GM12878 (cell line): ENCODE measurements around the gene ACAT2. TPM values are rescaled to one million over a fixed set of nuclear protein-coding genes. Genes with fewer than 3 reads are reported as not detected.
A peak's percentile ranks its signal among the peaks of the same experiment; 100 is the strongest.

Experiments used
- ATAC-seq: fragments of 200-7000 bp; cut with Tn5 transposase; 3 replicates; pipeline ENCODE4 v1.9.1; 2020; ENCODE audit warnings: mild to moderate bottlenecking, moderate library complexity
- BruUV-seq: library from RNA; stranded (reverse); fragments of 400-500 nt; replicated peaks from 2 replicates; lab custom pipeline; 2021; lab: Mats Ljungman, UMichigan
- CTCF ChIA-PET: fragments of 300-600 bp; sonication (Branson Sonifier 250); formaldehyde crosslinking; extraction: SDS; loops from one replicate; lab custom pipeline; 2021; ENCODE audit warnings: inconsistent platforms; lab: Yijun Ruan, JAX
- POLR2A ChIA-PET: fragments of 350-600 bp; formaldehyde crosslinking; extraction: SDS; loops from one replicate; lab custom pipeline; 2021; ENCODE audit warnings: inconsistent platforms; lab: Charles Lee
- RAD21 ChIA-PET: fragments of 300-600 bp; sonication (Branson Sonifier 250); formaldehyde crosslinking; loops from one replicate; lab custom pipeline; 2023; ENCODE audit warnings: antibody characterized with exemption; ENCODE audit not compliant: unreplicated experiment; lab: Charles Lee
- SMC1A ChIA-PET: fragments of 300-600 bp; sonication (Branson Sonifier 250); formaldehyde crosslinking; loops from one replicate; lab custom pipeline; 2023; ENCODE audit not compliant: unreplicated experiment, uncharacterized antibody; lab: Charles Lee
- DNase-seq: peaks from one replicate; pipeline ENCODE4 v3.0.0-alpha.2; 2011; ENCODE audit warnings: low read depth, low spot score
- FAIRE-seq: peaks from 3 replicates; lab custom pipeline; 2011; peaks lifted over from hg19 to GRCh38; lab: Jason Lieb, UNC
- H2AFZ ChIP-seq: 2 replicates; pipeline ENCODE4 v1.6.0; 2011; ENCODE audit warnings: low read depth, low read length, control low read depth; ENCODE audit not compliant: control insufficient read depth
- H3K27ac ChIP-seq: 2 replicates; pipeline ENCODE4 v1.5.1; 2011; ENCODE audit warnings: control low read depth; ENCODE audit not compliant: control insufficient read depth, insufficient read depth
- H3K27me3 ChIP-seq, 2 experiments: replicated peaks in 1 of 2; 2 replicates each; pipeline versions ENCODE4 v1.6.0 to v1.6.1; 2011; ENCODE audit warnings: low read length in 1 of 2; ENCODE audit not compliant: control insufficient read depth in 2 of 2, insufficient read depth in 2 of 2
- H3K36me3 ChIP-seq, 2 experiments: 2 replicates each; pipeline ENCODE4 v1.5.1; 2011; ENCODE audit warnings: low read length in 1 of 2; ENCODE audit not compliant: control insufficient read depth in 2 of 2, insufficient read depth in 2 of 2
- H3K4me1 ChIP-seq: 2 replicates; pipeline ENCODE4 v1.6.1; 2011; ENCODE audit warnings: mild to moderate bottlenecking, low read length, moderate library complexity, mixed read lengths; ENCODE audit not compliant: control insufficient read depth, insufficient read depth
- H3K4me2 ChIP-seq: 2 replicates; pipeline ENCODE4 v1.6.0; 2011; ENCODE audit warnings: control low read depth; ENCODE audit not compliant: control insufficient read depth, insufficient read depth
- H3K4me3 ChIP-seq: fragments of 200-600 bp; sonication (generic); 2 replicates; pipeline ENCODE4 v1.5.1; 2016
- H3K79me2 ChIP-seq: 2 replicates; pipeline ENCODE4 v1.6.0; 2011; ENCODE audit warnings: low read length; ENCODE audit not compliant: control insufficient read depth, insufficient read depth
- H3K9ac ChIP-seq: 2 replicates; pipeline ENCODE4 v1.8.0; 2011; ENCODE audit warnings: low read length, control low read depth, mixed read lengths; ENCODE audit not compliant: control insufficient read depth, insufficient read depth
- H3K9me3 ChIP-seq: replicated peaks from 3 replicates; pipeline ENCODE4 v1.5.1; 2011; ENCODE audit warnings: mild to moderate bottlenecking, low read length; ENCODE audit not compliant: control insufficient read depth, insufficient read depth
- H4K20me1 ChIP-seq: 2 replicates; pipeline ENCODE4 v1.6.0; 2011; ENCODE audit not compliant: control insufficient read depth, insufficient read depth
- MYB ChIP-seq: fragments of 150-350 bp; IDR thresholded peaks from 2 replicates; pipeline ENCODE4 v1.6.1; 2014; ENCODE audit warnings: mild to moderate bottlenecking, low read depth, low read length, borderline replicate concordance
- PML ChIP-seq: IDR thresholded peaks from 2 replicates; pipeline ENCODE4 v1.6.1; 2012; ENCODE audit warnings: low read length, inconsistent platforms
- WGBS: methylation state at CpG from one replicate; pipeline ENCODE4 v1.1.6; 2016; ENCODE audit warnings: low lambda C conversion rate; ENCODE audit not compliant: insufficient replicate concordance, insufficient coverage; ENCODE audit errors: missing lambda C conversion rate; 5-methylcytosine and 5-hydroxymethylcytosine counted together
- in situ Hi-C: fragments of 300-500 bp; cut with MboI; formaldehyde crosslinking; loops from 9 replicates; pipeline ENCODE4 v1.14.3; 2018; ENCODE audit warnings: mixed read lengths
- intact Hi-C: fragments of 100-400 bp; cut with micrococcal nuclease; formaldehyde crosslinking; loops from one replicate; pipeline ENCODE4 v1.14.2; 2022; ENCODE audit not compliant: unreplicated experiment
- polyA plus RNA-seq, 11 experiments: library from polyadenylated mRNA; depleted of rRNA in 4 of 11; unstranded in 6 of 11; stranded (reverse) in 5 of 11; fragments of >200 nt; fragmentation: Nextera tagmentation in 4 of 11; fragmentation: Illumina TruSeq in 1 of 11; extraction: Ambion mirVana in 4 of 11; extraction: Trizol in 1 of 11; gene quantifications; 1 replicate in 1 of 11; 2 replicates in 10 of 11; pipeline versions ENCODE4 v1.2.1 to v1.2.3, GENCODE V29; 2011 to 2016; ENCODE audit warnings: inconsistent platforms in 2 of 11, missing spikeins in 2 of 11, low read depth in 1 of 11
- total RNA-seq, 4 experiments: library from RNA; depleted of rRNA in 3 of 4; stranded (reverse); fragments of >200 nt in 3 of 4; fragmentation: Illumina TruSeq in 1 of 4; extraction: Trizol in 1 of 4; gene quantifications; 2 replicates each; pipeline versions ENCODE4 v1.2.1 to v1.2.3, GENCODE V29; 2013 to 2021
- TF ChIP-seq, protein P1 (sequence below): fragments of 450-650 bp; formaldehyde crosslinking; IDR thresholded peaks from 2 replicates; pipeline ENCODE4 v1.4.0; 2020; ENCODE audit warnings: mild to moderate bottlenecking, moderate library complexity
- TF ChIP-seq, protein P2 (sequence below): fragments of 450-650 bp; IDR thresholded peaks from 2 replicates; pipeline ENCODE4 v1.6.1; 2017; ENCODE audit warnings: low read depth, mild to moderate bottlenecking, moderate library complexity

ACAT2 gene
- total and polyA plus RNA-seq, 10 of the 15 experiments (the other 5 are each of a cell fraction or from before 2014, with no cell fraction given), result 87.9 to 257 (median 132) TPM

DNA sequence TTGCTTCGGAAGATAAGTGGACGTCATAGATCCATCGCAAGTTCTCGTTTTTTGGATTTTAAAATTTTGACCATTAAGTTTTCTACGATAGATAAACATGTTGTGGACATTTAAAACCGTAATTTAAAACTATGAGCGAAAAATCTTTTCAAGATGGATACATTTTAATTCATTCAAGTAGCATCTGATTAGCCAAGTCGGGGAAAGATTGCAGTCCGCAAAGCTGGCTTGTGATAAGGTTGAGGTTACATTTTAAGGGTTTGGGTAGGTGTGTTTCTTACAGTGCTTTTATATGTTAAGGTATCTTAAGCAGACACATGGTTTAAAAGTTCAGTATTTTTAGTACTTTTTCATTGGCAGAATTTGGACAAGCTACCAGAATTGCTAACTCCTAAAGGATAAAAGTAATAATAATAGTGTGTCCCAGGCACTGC is 33.3 kb upstream of the ACAT2 start:
- Histone ChIP-seq H3K79me2 (peaks cover 95% of the 10 kb centered on the region), H3K9me3 (no peaks in the 10 kb centered on the region), H3K27ac (peak overlapping the region; percentile 92), H3K4me2 (peak overlapping the region; percentile 32), H3K4me3 (peak overlapping the region; percentile 81), H3K9ac (peak overlapping the region; percentile 94), H3K27me3 (no peaks in the 10 kb centered on the region), H2AFZ (no peak overlapping the region), H3K36me3 (no peaks in the 10 kb centered on the region; a peak in 1 of 4 replicates), H3K4me1 (no peaks in the 10 kb centered on the region), H4K20me1 (no peaks in the 10 kb centered on the region)
- RAD21 ChIA-PET, result interaction anchor here (1.3 to 5.1 kb wide), 4 partner anchors 33 to 201 kb away, joined by 4 to 52 read pairs (median 8); partner anchors contain the start of genes ACAT2, MRPL18 and TCP1
- 1% methylated on average over 9 of the region's 9 CpGs for WGBS
- DNase-seq (no peak), FAIRE-seq (no peak), ATAC-seq (no peak)
- SMC1A ChIA-PET, result interaction anchor here (1.3 to 11.1 kb wide), 7 partner anchors 9 to 247 kb away, joined by 3 to 108 read pairs (median 12); partner anchors contain the start of genes ACAT2, MRPL18, SOD2 and TCP1
- intact Hi-C loops (loop anchor here (5.0 kb wide), 1 partner anchor 204 kb away; no protein-coding TSS in a partner anchor), in situ Hi-C loops (no loop called here)
- no TSS peak for BruUV-seq
- POLR2A ChIA-PET, result interaction anchor here (0.7 to 6.8 kb wide), 11 partner anchors 10 to 258 kb away, joined by 3 to 85 read pairs (median 4); partner anchors contain the start of genes ACAT2, MRPL18 and TCP1
- TF ChIP-seq PML (0 out of 2 replicates have a peak, but pooled peaks have one; percentile 21), MYB (no peak)
- TF ChIP-seq, protein P1, sequence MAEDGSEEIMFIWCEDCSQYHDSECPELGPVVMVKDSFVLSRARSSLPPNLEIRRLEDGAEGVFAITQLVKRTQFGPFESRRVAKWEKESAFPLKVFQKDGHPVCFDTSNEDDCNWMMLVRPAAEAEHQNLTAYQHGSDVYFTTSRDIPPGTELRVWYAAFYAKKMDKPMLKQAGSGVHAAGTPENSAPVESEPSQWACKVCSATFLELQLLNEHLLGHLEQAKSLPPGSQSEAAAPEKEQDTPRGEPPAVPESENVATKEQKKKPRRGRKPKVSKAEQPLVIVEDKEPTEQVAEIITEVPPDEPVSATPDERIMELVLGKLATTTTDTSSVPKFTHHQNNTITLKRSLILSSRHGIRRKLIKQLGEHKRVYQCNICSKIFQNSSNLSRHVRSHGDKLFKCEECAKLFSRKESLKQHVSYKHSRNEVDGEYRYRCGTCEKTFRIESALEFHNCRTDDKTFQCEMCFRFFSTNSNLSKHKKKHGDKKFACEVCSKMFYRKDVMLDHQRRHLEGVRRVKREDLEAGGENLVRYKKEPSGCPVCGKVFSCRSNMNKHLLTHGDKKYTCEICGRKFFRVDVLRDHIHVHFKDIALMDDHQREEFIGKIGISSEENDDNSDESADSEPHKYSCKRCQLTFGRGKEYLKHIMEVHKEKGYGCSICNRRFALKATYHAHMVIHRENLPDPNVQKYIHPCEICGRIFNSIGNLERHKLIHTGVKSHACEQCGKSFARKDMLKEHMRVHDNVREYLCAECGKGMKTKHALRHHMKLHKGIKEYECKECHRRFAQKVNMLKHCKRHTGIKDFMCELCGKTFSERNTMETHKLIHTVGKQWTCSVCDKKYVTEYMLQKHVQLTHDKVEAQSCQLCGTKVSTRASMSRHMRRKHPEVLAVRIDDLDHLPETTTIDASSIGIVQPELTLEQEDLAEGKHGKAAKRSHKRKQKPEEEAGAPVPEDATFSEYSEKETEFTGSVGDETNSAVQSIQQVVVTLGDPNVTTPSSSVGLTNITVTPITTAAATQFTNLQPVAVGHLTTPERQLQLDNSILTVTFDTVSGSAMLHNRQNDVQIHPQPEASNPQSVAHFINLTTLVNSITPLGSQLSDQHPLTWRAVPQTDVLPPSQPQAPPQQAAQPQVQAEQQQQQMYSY (CRISPR knock-in tag), result no peak
- TF ChIP-seq, protein P2, sequence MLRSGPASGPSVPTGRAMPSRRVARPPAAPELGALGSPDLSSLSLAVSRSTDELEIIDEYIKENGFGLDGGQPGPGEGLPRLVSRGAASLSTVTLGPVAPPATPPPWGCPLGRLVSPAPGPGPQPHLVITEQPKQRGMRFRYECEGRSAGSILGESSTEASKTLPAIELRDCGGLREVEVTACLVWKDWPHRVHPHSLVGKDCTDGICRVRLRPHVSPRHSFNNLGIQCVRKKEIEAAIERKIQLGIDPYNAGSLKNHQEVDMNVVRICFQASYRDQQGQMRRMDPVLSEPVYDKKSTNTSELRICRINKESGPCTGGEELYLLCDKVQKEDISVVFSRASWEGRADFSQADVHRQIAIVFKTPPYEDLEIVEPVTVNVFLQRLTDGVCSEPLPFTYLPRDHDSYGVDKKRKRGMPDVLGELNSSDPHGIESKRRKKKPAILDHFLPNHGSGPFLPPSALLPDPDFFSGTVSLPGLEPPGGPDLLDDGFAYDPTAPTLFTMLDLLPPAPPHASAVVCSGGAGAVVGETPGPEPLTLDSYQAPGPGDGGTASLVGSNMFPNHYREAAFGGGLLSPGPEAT, result 0 out of 2 replicates have a peak, but pooled peaks have one; percentile 2
- CTCF ChIA-PET, result interaction anchor here (1.0 to 5.4 kb wide), 7 partner anchors 9 to 124 kb away, joined by 3 to 27 read pairs (median 5); partner anchors contain the start of genes MRPL18 and SOD2
